Bronchial epithelial cell (primary cell): ENCODE results near the gene TRIM22. TPM values are rescaled to one million over a fixed set of nuclear protein-coding genes. Genes with fewer than 3 reads are reported as not detected.

Source experiments
- DNase-seq: peaks from one replicate; pipeline ENCODE4 v3.0.0-alpha.2; 2010; ENCODE audit warnings: low read depth
- FAIRE-seq: peaks from 2 replicates; lab custom pipeline; 2011; peaks lifted over from hg19 to GRCh38; lab: Jason Lieb, UNC
- H3K27me3 ChIP-seq: 2 replicates; pipeline ENCODE4 v1.5.1; 2011; ENCODE audit warnings: low read length; ENCODE audit not compliant: control insufficient read depth, insufficient read depth
- H3K36me3 ChIP-seq: 2 replicates; pipeline ENCODE4 v1.5.1; 2011; ENCODE audit warnings: low read length; ENCODE audit not compliant: control insufficient read depth, insufficient read depth
- H3K4me3 ChIP-seq: 2 replicates; pipeline ENCODE4 v1.5.1; 2011; ENCODE audit warnings: mild to moderate bottlenecking, low read depth, low read length, control low read depth
- total RNA-seq: library from RNA; depleted of rRNA; stranded (reverse); fragments of >200 nt; gene quantifications from 2 replicates; pipeline ENCODE4 v1.2.1, GENCODE V29; 2014
- TF ChIP-seq, protein P1 (sequence below): IDR thresholded peaks from 2 replicates; pipeline ENCODE4 v1.5.1; 2011; ENCODE audit warnings: mild to moderate bottlenecking, moderate library complexity, low read length, control low read depth, inconsistent platforms; ENCODE audit not compliant: insufficient read depth, severe bottlenecking

The TRIM22 gene
- total RNA-seq, 1 donor from 2014 or later: 11.1 TPM

DNA sequence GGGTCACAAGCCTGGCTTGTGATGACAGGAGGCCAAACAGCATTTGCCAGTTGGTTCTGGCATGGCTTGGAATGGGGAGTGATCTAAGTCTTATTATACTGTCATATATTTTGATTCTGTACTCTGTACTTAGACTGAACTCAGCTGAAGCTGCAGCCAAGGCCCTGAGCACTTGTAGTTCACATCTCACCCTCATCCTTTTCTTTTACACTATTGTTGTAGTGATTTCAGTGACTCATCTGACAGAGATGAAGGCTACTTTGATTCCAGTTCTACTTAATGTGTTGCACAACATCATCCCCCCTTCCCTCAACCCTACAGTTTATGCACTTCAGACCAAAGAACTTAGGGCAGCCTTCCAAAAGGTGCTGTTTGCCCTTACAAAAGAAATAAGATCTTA is 47.5 kb downstream of the TRIM22 start:
- Histone ChIP-seq H3K4me3 (no peak overlapping the region), H3K27me3 (no peaks in the 10 kb centered on the region), H3K36me3 (no peaks in the 10 kb centered on the region)
- TF ChIP-seq, protein P1, sequence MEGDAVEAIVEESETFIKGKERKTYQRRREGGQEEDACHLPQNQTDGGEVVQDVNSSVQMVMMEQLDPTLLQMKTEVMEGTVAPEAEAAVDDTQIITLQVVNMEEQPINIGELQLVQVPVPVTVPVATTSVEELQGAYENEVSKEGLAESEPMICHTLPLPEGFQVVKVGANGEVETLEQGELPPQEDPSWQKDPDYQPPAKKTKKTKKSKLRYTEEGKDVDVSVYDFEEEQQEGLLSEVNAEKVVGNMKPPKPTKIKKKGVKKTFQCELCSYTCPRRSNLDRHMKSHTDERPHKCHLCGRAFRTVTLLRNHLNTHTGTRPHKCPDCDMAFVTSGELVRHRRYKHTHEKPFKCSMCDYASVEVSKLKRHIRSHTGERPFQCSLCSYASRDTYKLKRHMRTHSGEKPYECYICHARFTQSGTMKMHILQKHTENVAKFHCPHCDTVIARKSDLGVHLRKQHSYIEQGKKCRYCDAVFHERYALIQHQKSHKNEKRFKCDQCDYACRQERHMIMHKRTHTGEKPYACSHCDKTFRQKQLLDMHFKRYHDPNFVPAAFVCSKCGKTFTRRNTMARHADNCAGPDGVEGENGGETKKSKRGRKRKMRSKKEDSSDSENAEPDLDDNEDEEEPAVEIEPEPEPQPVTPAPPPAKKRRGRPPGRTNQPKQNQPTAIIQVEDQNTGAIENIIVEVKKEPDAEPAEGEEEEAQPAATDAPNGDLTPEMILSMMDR: no peak
- no peak for FAIRE-seq
- DNase-seq: peak; percentile 55

DNA sequence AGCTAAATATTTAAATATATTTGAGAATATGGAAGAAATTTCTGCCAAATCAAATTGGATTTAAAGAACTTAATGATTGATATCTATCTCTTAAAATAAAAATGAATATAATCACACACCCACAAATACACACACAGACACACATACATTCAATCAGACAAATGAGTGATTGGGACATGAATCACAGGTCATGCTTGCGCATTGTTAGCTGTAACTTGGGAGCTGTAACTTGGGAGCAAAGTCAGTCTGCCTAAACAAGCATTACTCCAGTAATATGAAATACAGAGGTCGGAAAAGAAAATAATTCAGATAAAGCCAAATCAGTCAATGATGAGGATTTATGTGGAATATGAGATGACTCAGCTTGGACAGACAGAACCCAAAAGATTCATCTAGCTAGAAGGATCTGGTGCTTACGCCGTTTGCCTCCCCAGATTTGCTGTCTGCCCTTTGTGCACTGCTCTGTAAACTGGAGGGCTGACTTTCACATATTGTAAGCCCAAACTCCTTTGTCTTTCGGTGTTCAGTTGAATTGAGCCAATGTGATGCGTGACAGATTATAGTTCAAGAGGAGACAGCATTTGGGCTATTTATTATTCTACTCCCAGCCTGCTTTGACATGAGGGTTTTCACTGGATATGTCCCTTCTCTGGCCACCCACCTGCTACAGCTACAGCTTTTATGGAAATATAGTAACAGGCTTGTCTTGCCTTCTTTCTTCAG is 48.2 kb downstream of the TRIM22 start:
- Histone ChIP-seq H3K4me3 (no peak overlapping the region), H3K36me3 (no peaks in the 10 kb centered on the region), H3K27me3 (no peaks in the 10 kb centered on the region)
- FAIRE-seq: no peak
- TF ChIP-seq, protein P1: no peak
- peak; percentile 52 for DNase-seq

DNA sequence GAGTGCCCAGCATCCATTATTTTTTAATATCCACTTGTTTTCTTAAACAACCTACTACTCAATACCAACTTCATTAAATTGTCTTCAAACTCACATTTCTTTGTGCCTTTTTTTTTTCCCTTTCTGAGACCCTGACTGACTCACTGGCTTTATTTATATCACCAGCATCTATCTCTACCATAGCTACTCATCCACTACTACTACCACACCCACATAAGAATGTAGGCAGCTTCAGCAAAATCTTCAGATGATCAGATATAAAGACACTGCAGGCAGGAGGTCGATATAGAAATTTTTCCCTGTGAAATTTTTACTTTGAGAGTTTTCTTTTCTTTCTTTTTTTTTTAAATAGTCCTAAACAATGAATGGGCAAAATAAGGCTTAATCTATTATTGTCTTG is 48.8 kb downstream of the TRIM22 start:
- TF ChIP-seq, protein P1: no peak
- no peaks in the 10 kb centered on the region for H3K27me3 ChIP-seq
- H3K4me3 ChIP-seq: no peak overlapping the region
- no peak for FAIRE-seq
- DNase-seq: no peak
- H3K36me3 ChIP-seq: no peaks in the 10 kb centered on the region

DNA sequence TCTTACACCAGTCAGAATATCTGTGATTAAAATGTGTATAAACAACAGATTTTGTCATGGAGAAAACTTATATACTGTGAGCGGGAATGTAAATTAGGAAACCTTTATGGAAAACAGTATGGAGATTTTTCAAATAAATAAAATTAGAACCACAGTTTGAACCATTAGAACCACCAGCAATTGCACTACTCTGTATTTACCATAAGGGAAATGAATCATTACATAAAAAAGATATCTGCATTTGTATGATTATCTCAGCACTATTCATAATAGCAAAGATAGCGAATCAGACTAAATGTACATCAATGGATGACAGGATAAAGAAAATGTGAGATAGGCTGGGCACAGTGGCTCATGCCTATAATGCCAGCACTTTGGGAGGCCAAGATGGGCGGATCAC is 57.0 kb downstream of the TRIM22 start:
- TF ChIP-seq, protein P1: no peak
- Histone ChIP-seq H3K27me3 (no peaks in the 10 kb centered on the region), H3K36me3 (no peaks in the 10 kb centered on the region), H3K4me3 (no peak overlapping the region)
- DNase-seq (no peak), FAIRE-seq (no peak)

DNA sequence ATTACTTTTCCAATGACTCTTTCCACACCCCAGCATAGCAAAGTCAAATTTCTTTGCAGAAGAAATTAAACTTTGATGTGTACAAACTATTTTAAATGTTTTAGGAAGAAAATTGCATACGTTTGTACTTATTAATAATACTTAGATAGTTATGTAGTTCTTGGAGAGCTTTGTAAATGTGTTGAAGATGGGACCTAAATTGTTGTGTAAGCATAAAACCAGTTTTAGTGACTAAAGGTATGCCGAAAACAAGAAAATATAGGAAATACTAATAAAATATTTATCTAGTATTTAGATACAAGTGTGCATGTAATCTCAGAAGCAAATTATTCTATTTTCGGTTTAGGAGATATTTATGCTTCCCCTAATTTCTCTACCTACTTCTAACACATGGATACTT is 60.2 kb downstream of the TRIM22 start:
- no peak for DNase-seq
- Histone ChIP-seq H3K27me3 (no peaks in the 10 kb centered on the region), H3K4me3 (no peak overlapping the region), H3K36me3 (no peaks in the 10 kb centered on the region)
- TF ChIP-seq, protein P1: no peak
- FAIRE-seq: no peak

DNA sequence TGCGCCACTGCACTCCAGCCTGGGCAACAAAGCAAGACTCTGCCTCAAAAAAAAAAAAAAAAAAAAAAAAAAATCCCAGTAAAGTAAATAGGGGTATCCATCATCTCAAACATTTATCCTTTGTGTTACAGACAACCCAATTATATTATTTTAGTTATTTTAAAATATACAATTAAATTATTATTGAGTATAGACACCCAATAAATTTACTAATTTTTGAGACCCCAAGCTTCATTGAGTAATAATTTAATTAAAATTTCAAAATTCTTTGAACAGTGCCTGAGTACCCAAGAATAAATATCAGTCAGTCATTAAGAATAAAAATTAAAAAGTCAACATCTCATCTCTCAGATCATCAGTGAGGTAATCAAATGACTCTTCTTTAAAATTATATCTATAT is 64.4 kb downstream of the TRIM22 start, which contains the start of gene OR52N4:
TSS of gene OR52N4 (plus strand) at position 301 of the 400 bp plus-strand sequence. CDS start 498 bp downstream, outside the sequence.
- H3K36me3 ChIP-seq: no peaks in the 10 kb centered on the region
- FAIRE-seq (no peak), DNase-seq (no peak)
- H3K27me3 ChIP-seq: no peaks in the 10 kb centered on the region
- TF ChIP-seq, protein P1: no peak
- H3K4me3 ChIP-seq: no peak within 1 kb of the TSS
